Stomach (tissue), 4 donors: ENCODE data around the gene E2F8.

ENCODE experiments used
- POLR2AphosphoS5 ChIP-seq, 3 donors: sonication (generic); formaldehyde crosslinking; IDR thresholded peaks; one replicate each; pipeline ENCODE4 v1.6.1; 2016; ENCODE audit warnings: antibody characterized with exemption in 3 of 3
- TF ChIP-seq, protein P1 (sequence below), 7 experiments: fragments of 450-650 bp in 4 of 7; fragments of 200-600 bp in 3 of 7; sonication (generic) in 3 of 7; IDR thresholded peaks; one replicate each; pipeline ENCODE4 v1.5.1; 2016 to 2019; ENCODE audit warnings: antibody characterized with exemption in 7 of 7, control low read depth in 2 of 7, mild to moderate bottlenecking in 1 of 7

DNA sequence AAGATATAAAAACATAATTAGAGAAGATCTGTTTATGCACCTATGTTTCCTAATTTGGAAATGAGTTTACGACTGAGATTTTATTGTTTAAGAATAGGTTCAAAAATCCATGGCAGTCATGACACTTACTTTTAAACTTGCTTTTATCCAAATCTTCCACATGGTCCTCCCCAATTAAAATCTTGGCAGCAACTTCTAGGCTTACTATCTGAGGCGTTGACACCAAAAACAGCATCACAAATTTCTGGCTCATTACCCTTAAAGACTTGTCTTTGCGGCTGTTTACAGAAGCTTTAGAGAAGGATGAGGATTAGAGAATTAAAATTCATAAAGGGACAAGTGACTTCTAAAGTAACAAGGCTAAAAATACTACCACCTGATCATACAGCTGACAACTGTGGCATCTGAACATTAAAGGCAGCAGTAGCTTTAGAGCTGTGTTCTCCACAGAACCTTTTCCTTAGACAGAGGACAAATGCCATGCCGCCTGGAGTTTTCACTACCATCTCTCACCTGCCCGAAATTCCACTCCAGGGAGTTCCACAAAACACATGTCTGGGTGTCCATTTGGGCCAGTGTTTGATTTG, 6.4 kb downstream of the E2F8 start:
- no peak for TF ChIP-seq POLR2AphosphoS5 (IDR thresholded peaks at IDR 0.05)
- TF ChIP-seq, protein P1, sequence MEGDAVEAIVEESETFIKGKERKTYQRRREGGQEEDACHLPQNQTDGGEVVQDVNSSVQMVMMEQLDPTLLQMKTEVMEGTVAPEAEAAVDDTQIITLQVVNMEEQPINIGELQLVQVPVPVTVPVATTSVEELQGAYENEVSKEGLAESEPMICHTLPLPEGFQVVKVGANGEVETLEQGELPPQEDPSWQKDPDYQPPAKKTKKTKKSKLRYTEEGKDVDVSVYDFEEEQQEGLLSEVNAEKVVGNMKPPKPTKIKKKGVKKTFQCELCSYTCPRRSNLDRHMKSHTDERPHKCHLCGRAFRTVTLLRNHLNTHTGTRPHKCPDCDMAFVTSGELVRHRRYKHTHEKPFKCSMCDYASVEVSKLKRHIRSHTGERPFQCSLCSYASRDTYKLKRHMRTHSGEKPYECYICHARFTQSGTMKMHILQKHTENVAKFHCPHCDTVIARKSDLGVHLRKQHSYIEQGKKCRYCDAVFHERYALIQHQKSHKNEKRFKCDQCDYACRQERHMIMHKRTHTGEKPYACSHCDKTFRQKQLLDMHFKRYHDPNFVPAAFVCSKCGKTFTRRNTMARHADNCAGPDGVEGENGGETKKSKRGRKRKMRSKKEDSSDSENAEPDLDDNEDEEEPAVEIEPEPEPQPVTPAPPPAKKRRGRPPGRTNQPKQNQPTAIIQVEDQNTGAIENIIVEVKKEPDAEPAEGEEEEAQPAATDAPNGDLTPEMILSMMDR (IDR thresholded peaks at IDR 0.05): no peak
